ENCODE data around the gene PLPPR1.
"Not testable (repeated sequence)": the region's sequence is repeated elsewhere in the genome, so short reads cannot be mapped to it uniquely, and the experiment has no call there.

The PLPPR1 gene

GRCh38 chr9:101121836-101122399 is 93.4 kb downstream of the PLPPR1 start:
- in situ Hi-C loops (cut with MboI; ENCODE audit: low pct_unique_long_range_greater_than_20kb, low sequenced_read_pairs, unreplicated experiment), result no loop called here
- DNase-seq (ENCODE audit: low spot score), result no peak
- no peak for TF ChIP-seq CTCF (IDR thresholded peaks at IDR 0.05; ENCODE audit: extremely low read depth, insufficient read depth, missing control alignments)

- no peak for DNase-seq (ENCODE audit: low spot score)
- in situ Hi-C loops (cut with MboI; ENCODE audit: low pct_unique_long_range_greater_than_20kb, low sequenced_read_pairs, unreplicated experiment), result no loop called here
These were observed 98.0 kb downstream of the PLPPR1 start for GRCh38 chr9:101126556-101126955.

GRCh38 chr9:101127369-101127768 is 98.8 kb downstream of the PLPPR1 start:
- in situ Hi-C loops (cut with MboI; ENCODE audit: low pct_unique_long_range_greater_than_20kb, low sequenced_read_pairs, unreplicated experiment); DNase-seq (ENCODE audit: low spot score): not testable (repeated sequence)

More at GRCh38 chr9:101126556-101126955, 98.0 kb downstream of the PLPPR1 start:
- TF ChIP-seq CTCF (IDR thresholded peaks at IDR 0.05; ENCODE audit: extremely low read depth, insufficient read depth, missing control alignments), result peak; percentile 12

GRCh38 chr9:101128623-101129022 is 100.1 kb downstream of the PLPPR1 start:
- TF ChIP-seq CTCF (IDR thresholded peaks at IDR 0.05; ENCODE audit: extremely low read depth, insufficient read depth, missing control alignments), result no peak
- no peak for DNase-seq (ENCODE audit: low spot score)
- in situ Hi-C loops (cut with MboI; ENCODE audit: low pct_unique_long_range_greater_than_20kb, low sequenced_read_pairs, unreplicated experiment), result no loop called here

- no peak for TF ChIP-seq CTCF (IDR thresholded peaks at IDR 0.05; ENCODE audit: extremely low read depth, insufficient read depth, missing control alignments)
- DNase-seq (ENCODE audit: low spot score), result no peak
- in situ Hi-C loops (cut with MboI; ENCODE audit: low pct_unique_long_range_greater_than_20kb, low sequenced_read_pairs, unreplicated experiment), result no loop called here
These were observed 101.5 kb downstream of the PLPPR1 start for GRCh38 chr9:101130054-101130453.

- TF ChIP-seq CTCF (IDR thresholded peaks at IDR 0.05; ENCODE audit: extremely low read depth, insufficient read depth, missing control alignments), result no peak
- in situ Hi-C loops (cut with MboI; ENCODE audit: low pct_unique_long_range_greater_than_20kb, low sequenced_read_pairs, unreplicated experiment), result no loop called here
- no peak for DNase-seq (ENCODE audit: low spot score)
These were observed 102.8 kb downstream of the PLPPR1 start for GRCh38 chr9:101131326-101131725.

- DNase-seq (ENCODE audit: low spot score), result no peak
- in situ Hi-C loops (cut with MboI; ENCODE audit: low pct_unique_long_range_greater_than_20kb, low sequenced_read_pairs, unreplicated experiment), result no loop called here
- TF ChIP-seq CTCF (IDR thresholded peaks at IDR 0.05; ENCODE audit: extremely low read depth, insufficient read depth, missing control alignments), result no peak
These were observed 104.3 kb downstream of the PLPPR1 start for GRCh38 chr9:101132801-101133200.

All from GM13977 (cell line).